ENCODE data around the gene ETFA. TPM values are rescaled to one million over a fixed set of nuclear protein-coding genes. Genes with fewer than 3 reads are reported as not detected.

ETFA gene
- total RNA-seq, 1 donor from 2014 or later, result 165 TPM

GRCh38 chr15:76340198-76340802 is 29.0 kb upstream of the ETFA start:
- DNase-seq, result peak; percentile 51

GRCh38 chr15:76339305-76340197 is 28.3 kb upstream of the ETFA start:
- peak; percentile 24 for DNase-seq

- no peak for DNase-seq
Measured at GRCh38 chr15:76338486-76339304, 27.4 kb upstream of the ETFA start.

DNA sequence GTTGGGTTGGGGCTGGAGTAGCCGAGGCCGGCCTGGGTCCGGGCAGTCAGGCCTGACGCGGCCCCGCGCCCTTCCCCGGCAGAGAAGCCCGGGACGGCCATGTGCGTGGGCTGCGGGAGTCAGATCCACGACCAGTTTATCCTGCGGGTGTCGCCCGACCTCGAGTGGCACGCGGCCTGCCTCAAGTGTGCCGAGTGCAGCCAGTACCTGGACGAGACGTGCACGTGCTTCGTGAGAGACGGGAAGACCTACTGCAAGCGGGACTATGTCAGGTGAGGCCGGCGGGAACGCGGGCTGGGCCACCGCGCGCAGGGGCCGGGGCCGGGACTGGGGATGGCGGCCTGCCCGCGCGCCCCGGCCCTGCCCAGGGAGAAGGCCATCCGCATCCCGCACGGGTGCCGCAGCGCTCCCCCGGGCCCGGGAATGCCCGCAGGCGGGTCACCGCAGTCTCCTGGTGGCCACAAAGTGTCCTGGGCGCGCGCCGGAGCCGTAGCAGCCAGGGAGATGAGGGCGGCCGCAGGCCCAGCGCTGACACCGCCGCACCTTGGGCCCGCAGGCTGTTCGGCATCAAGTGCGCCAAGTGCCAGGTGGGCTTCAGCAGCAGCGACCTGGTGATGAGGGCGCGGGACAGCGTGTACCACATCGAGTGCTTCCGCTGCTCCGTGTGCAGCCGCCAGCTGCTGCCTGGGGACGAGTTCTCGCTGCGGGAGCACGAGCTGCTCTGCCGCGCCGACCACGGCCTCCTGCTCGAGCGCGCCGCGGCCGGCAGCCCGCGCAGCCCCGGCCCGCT is 26.6 kb upstream of the ETFA start:
- DNase-seq, result peak; percentile 27

- DNase-seq, result peak; percentile 17
Measured at GRCh38 chr15:76337059-76337695, 25.9 kb upstream of the ETFA start.

- DNase-seq, result peak; percentile 70
Measured at GRCh38 chr15:76336254-76337058, 25.2 kb upstream of the ETFA start, which contains the start of gene ISL2. ISL2 (plus strand) TSS chr15:76336773; CDS start chr15:76336884, 111 bp downstream.

GRCh38 chr15:76335307-76336253 is 24.3 kb upstream of the ETFA start:
- DNase-seq, result peak; percentile 20

GRCh38 chr15:76334438-76335306 is 23.4 kb upstream of the ETFA start:
- no peak for DNase-seq

GRCh38 chr15:76333720-76334437 is 22.6 kb upstream of the ETFA start:
- peak; percentile 36 for DNase-seq

DNA sequence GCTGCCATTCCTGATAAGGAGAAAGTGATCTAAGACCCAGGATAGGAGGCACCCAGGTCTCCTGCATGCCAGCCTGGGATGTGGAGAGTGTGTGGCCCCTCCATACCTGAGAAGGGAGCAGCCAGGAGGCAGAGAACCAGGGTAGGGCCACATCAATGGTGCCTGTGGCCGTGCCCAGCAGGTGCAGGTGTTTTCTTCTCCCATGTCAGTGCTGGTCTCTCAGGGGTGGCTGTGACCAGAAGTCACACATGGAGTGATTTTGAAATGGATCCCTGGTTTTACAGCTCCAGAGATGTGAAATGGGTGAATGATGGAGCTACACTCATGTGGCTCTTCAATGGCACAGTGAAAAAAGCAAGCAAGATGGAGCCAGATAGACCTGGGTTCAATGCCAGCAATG is 22.0 kb upstream of the ETFA start:
- DNase-seq, result no peak

DNA sequence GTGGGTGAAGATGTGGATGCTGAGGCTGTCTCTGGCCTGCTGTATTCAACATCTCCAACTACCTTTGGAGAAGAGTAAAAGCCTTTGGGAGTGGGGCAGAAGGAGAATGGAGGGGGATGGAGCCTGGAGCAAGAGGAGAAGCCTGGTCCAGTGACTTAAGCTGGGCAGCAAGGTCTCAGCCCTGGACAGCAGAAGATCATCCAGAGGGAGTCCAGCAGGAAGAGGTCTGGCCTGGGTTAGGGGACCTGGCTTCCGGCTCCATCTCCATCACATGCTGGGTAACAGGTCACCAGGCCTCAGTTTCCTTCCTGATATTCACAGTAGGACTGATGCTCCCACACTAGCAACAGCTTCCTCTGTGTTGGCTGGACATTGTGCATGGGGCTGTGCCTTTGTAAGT is 21.5 kb upstream of the ETFA start:
- DNase-seq, result no peak

DNA sequence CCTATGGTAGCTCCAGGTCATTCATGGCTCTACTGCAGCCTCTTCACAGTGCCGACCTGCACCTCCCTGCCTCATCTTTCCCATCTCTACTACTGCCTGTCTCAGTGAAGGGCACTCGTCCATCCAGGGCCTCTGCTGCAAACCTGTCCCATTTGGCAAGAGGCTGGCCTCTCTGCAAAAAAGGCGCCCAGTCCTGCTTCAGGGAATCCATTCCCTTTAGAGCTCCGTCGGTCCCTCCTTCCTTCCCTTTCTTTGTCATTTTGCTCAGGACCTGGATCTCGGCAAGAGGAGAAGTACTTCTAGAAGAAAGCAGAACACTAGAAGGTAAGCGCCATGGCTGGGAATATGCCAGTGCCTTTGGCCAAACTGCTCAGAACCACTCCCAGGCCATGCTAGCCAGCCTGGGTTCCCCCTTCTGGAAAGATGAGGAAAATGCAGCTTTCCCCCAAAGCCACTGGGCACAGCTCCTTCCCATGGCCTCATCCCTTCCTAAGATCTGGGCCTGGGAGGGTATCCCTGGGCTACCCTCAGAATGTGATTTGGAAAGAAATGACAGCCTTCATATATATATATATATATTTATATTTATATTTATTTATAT is 18.9 kb upstream of the ETFA start:
- peak; percentile 75 for DNase-seq

GRCh38 chr15:76328958-76329357 is 17.7 kb upstream of the ETFA start:
- no peak for DNase-seq

- no peak for DNase-seq
Measured at GRCh38 chr15:76328106-76328696, 16.9 kb upstream of the ETFA start.

DNA sequence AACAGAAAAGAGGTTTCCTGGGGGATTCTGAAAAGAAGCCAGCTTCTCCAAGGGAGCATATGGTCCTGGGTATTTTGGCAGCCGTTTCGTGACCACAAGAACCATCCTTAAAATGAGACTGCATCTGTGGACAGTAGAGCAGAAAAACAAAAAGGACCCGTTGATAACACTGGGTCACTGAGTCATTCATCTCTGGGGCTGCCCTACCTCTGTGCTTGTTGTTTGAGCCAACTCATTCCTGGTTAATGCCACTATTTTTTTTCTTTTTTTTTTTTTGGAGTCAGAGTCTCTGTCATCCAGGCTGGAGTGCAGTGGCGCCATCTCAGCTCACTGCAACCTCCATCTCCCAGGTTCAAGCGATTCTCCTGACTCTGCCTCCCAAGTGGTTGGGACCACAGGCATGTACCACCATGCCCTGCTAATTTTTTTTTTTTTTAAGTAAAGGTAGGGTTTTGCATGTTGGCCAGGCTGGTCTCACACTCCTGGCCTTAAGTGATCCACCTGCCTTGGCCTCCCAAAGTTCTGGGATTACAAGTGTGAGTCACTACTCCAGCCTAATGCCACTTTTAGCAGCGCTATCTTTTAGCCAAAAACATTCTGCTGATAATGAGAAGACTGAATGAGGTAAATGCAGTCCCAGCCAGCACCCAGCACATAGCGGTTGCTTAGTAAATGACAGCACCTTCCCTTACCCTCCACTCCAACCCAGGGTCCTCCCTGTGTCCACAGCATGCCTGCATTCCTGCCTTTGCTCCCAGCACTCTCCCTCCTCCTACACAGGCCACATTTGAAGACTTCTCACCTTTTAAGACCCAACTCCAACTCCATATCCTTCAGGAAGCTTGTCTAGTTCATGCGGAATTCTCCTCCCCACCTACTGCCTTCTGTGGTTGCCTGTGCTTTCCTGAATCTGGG is 16.2 kb upstream of the ETFA start:
- DNase-seq, result no peak

DNA sequence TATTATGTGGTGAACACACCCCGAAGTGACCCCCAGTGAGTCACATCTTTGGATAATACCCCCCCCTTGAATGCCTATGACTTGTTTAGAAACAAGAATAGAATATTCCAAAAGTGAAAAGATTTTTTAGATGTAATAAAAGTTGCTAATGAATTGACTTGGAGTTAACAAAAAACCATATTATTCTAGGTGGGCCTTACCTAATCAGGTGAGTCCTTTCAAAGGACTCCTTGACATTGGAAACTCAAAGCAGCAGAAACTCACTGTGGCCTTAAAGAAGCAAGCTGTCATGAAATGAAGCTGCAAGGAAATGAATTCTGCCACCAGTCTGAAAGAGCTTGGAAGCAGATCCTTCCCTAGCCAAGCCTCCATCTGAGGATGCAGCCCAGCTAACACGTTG is 14.4 kb upstream of the ETFA start:
- DNase-seq, result no peak

Data from dermis blood vessel endothelial cell (primary cell).